K562 (cell line): ENCODE results near the gene KMT2A. TPM values are rescaled to one million over a fixed set of nuclear protein-coding genes. Genes with fewer than 3 reads are reported as not detected.

Source experiments
- DMBX1 ChIP-seq: fragments of 250-450 bp; sonication (Bioruptor Pico); IDR thresholded peaks from 2 replicates; pipeline ENCODE4 v1.8.0; 2022; ENCODE audit warnings: inconsistent platforms, mild to moderate bottlenecking, moderate library complexity, borderline replicate concordance
- GABPA ChIP-seq: fragments of 200-800 bp; sonication (Bioruptor generic); conservative IDR thresholded peaks from 2 replicates; pipeline ENCODE4 v1.6.1; 2016; ENCODE audit warnings: low read depth, missing genetic modification characterization, missing compliant biosample characterization
- HNRNPH1 ChIP-seq: fragments of 200-400 bp; formaldehyde crosslinking; optimal IDR thresholded peaks from 2 replicates; pipeline ENCODE3; 2017; ENCODE audit warnings: low read depth, mild to moderate bottlenecking, low read length, moderate library complexity
- KDM1A ChIP-seq, 2 experiments: fragments of 450-650 bp; IDR thresholded peaks; 2 replicates each; pipeline ENCODE4 v1.6.1; 2016; ENCODE audit warnings: mild to moderate bottlenecking in 2 of 2
- NEUROD1 ChIP-seq: fragments of 150-350 bp; IDR thresholded peaks from 2 replicates; pipeline ENCODE4 v1.6.1; 2014; ENCODE audit warnings: borderline replicate concordance, low read length, low read depth; ENCODE audit not compliant: partially characterized antibody
- POLR2AphosphoS2 ChIP-seq: IDR thresholded peaks from 2 replicates; pipeline ENCODE4 v1.6.1; 2012; ENCODE audit warnings: low read length, improper control_type of control experiment
- RBM17 ChIP-seq: fragments of 200-400 bp; formaldehyde crosslinking; IDR thresholded peaks from 2 replicates; pipeline ENCODE4 v1.6.1; 2017; ENCODE audit warnings: low read depth, mild to moderate bottlenecking, low read length, borderline replicate concordance
- RBM34 ChIP-seq: fragments of 200-400 bp; formaldehyde crosslinking; IDR thresholded peaks from 2 replicates; pipeline ENCODE4 v1.6.1; 2018; ENCODE audit warnings: low read length, borderline replicate concordance; ENCODE audit not compliant: insufficient read depth
- RNF2 ChIP-seq: sonication (generic); IDR thresholded peaks from 2 replicates; pipeline ENCODE4 v1.6.1; 2016
- SAFB ChIP-seq: fragments of 200-400 bp; formaldehyde crosslinking; IDR thresholded peaks from 2 replicates; pipeline ENCODE4 v1.6.1; 2017; ENCODE audit warnings: low read depth, low read length, borderline replicate concordance
- SIN3B ChIP-seq: fragments of 450-650 bp; IDR thresholded peaks from 2 replicates; pipeline ENCODE4 v1.6.1; 2017; ENCODE audit warnings: low read depth, mild to moderate bottlenecking, moderate library complexity
- SNRNP70 ChIP-seq: fragments of 200-400 bp; formaldehyde crosslinking; optimal IDR thresholded peaks from 2 replicates; pipeline ENCODE3; 2017; ENCODE audit warnings: low read depth, low read length
- SOX6 ChIP-seq: fragments of 450-650 bp; IDR thresholded peaks from 2 replicates; pipeline ENCODE4 v1.6.1; 2014; ENCODE audit warnings: mild to moderate bottlenecking
- STAT5A ChIP-seq: IDR thresholded peaks from 2 replicates; pipeline ENCODE4 v1.6.1; 2012; ENCODE audit warnings: low read length, inconsistent platforms, borderline replicate concordance
- TRIM28 ChIP-seq: fragments of 450-650 bp; IDR thresholded peaks from 2 replicates; pipeline ENCODE4 v1.6.1; 2017
- ZNF263 ChIP-seq: sonication (generic); formaldehyde crosslinking; IDR thresholded peaks from 2 replicates; pipeline ENCODE4 v1.8.0; 2022; ENCODE audit warnings: mild to moderate bottlenecking, missing genetic modification reagents, borderline replicate concordance
- polyA plus RNA-seq, 8 experiments: library from polyadenylated mRNA; depleted of rRNA in 4 of 8; stranded (reverse) in 5 of 8; unstranded in 3 of 8; fragments of >200 nt; fragmentation: Nextera tagmentation in 2 of 8; fragmentation: Illumina TruSeq in 1 of 8; extraction: Ambion mirVana in 2 of 8; extraction: Trizol in 1 of 8; gene quantifications; 2 replicates each; pipeline versions ENCODE4 v1.2.1 to v1.2.3, GENCODE V29; 2011 to 2014; ENCODE audit warnings: inconsistent platforms in 1 of 8, missing spikeins in 1 of 8
- total RNA-seq, 7 experiments: library from RNA; depleted of rRNA in 6 of 7; stranded (reverse); fragments of >200 nt in 6 of 7; fragmentation: Illumina TruSeq in 2 of 7; extraction: Trizol in 2 of 7; gene quantifications; 2 replicates each; pipeline versions ENCODE4 v1.2.1 to v1.2.3, GENCODE V29; 2011 to 2021; ENCODE audit warnings: low replicate concordance in 1 of 7
- TF ChIP-seq, protein P1 (sequence below), 2 experiments: fragments of 450-650 bp in 1 of 2; IDR thresholded peaks; 2 replicates each; pipeline ENCODE4 v1.6.1; 2011 to 2017; ENCODE audit warnings: low read depth in 2 of 2, antibody characterized with exemption in 1 of 2, borderline replicate concordance in 1 of 2, low read length in 1 of 2, mild to moderate bottlenecking in 1 of 2, mixed read lengths in 1 of 2; ENCODE audit not compliant: control insufficient read depth in 1 of 2
- TF ChIP-seq, protein P2 (sequence below): fragments of 450-650 bp; IDR thresholded peaks from 2 replicates; pipeline ENCODE4 v1.6.1; 2018; ENCODE audit not compliant: partially characterized antibody

The KMT2A gene
- total and polyA plus RNA-seq, 9 of the 15 experiments (the other 6 are each of a cell fraction or from before 2014, with no cell fraction given) = 9.6 to 59.9 (median 32.6) TPM

DNA sequence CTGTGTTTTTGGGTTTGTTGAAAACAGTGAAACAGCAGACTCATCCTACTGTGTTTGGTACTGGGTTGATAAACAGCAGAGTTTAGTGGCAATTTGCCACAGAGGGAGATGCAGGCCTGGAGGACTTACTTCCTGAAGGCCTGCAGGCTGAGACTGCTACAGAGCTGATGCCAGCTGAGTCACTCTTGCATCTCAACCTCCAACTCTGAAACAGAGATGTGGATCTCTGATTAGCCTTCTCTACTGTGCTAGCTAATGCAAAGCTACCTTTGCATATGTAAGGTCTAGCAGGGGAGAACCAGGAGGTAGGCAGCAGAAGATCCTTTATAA lies 20.6 kb upstream of the KMT2A start (continued):
- TF ChIP-seq ZNF263 (CRISPR knock-in tag) (peak; percentile 63; the same call in 1 of the 2 replicates), POLR2AphosphoS2 (no peak), TRIM28 (peak; percentile 39; the same call in 1 of the 2 replicates), SIN3B (no peak), HNRNPH1 (no peak), NEUROD1 (peak; percentile 81), RBM34 (no peak), DMBX1 (CRISPR knock-in tag) (peak; percentile 71), RNF2 (peak; percentile 84), RBM17 (no peak), STAT5A (peak; percentile 71; the same call in 1 of the 2 replicates), SOX6 (peak; percentile 90), KDM1A (IDR thresholded peaks at IDR 0.05) (peak; percentile 92 to 94), GABPA (tag) (peak; percentile 56), SAFB (no peak), SNRNP70 (no peak)
- TF ChIP-seq, protein P1, sequence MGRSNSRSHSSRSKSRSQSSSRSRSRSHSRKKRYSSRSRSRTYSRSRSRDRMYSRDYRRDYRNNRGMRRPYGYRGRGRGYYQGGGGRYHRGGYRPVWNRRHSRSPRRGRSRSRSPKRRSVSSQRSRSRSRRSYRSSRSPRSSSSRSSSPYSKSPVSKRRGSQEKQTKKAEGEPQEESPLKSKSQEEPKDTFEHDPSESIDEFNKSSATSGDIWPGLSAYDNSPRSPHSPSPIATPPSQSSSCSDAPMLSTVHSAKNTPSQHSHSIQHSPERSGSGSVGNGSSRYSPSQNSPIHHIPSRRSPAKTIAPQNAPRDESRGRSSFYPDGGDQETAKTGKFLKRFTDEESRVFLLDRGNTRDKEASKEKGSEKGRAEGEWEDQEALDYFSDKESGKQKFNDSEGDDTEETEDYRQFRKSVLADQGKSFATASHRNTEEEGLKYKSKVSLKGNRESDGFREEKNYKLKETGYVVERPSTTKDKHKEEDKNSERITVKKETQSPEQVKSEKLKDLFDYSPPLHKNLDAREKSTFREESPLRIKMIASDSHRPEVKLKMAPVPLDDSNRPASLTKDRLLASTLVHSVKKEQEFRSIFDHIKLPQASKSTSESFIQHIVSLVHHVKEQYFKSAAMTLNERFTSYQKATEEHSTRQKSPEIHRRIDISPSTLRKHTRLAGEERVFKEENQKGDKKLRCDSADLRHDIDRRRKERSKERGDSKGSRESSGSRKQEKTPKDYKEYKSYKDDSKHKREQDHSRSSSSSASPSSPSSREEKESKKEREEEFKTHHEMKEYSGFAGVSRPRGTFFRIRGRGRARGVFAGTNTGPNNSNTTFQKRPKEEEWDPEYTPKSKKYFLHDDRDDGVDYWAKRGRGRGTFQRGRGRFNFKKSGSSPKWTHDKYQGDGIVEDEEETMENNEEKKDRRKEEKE (IDR thresholded peaks at IDR 0.05; ENCODE audit: borderline replicate concordance in 1 of 2, control insufficient read depth in 1 of 2, low read depth in 2 of 2, low read length in 1 of 2) = 0 out of 4 replicates have a peak, but pooled peaks of 1 of the 2 experiments have one; percentile 32
- TF ChIP-seq, protein P2, sequence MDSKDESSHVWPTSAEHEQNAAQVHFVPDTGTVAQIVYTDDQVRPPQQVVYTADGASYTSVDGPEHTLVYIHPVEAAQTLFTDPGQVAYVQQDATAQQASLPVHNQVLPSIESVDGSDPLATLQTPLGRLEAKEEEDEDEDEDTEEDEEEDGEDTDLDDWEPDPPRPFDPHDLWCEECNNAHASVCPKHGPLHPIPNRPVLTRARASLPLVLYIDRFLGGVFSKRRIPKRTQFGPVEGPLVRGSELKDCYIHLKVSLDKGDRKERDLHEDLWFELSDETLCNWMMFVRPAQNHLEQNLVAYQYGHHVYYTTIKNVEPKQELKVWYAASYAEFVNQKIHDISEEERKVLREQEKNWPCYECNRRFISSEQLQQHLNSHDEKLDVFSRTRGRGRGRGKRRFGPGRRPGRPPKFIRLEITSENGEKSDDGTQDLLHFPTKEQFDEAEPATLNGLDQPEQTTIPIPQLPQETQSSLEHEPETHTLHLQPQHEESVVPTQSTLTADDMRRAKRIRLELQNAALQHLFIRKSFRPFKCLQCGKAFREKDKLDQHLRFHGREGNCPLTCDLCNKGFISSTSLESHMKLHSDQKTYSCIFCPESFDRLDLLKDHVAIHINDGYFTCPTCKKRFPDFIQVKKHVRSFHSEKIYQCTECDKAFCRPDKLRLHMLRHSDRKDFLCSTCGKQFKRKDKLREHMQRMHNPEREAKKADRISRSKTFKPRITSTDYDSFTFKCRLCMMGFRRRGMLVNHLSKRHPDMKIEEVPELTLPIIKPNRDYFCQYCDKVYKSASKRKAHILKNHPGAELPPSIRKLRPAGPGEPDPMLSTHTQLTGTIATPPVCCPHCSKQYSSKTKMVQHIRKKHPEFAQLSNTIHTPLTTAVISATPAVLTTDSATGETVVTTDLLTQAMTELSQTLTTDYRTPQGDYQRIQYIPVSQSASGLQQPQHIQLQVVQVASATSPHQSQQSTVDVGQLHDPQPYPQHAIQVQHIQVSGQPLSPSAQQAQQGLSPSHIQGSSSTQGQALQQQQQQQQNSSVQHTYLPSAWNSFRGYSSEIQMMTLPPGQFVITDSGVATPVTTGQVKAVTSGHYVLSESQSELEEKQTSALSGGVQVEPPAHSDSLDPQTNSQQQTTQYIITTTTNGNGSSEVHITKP = peak; percentile 17
